Smooth muscle cell (in vitro differentiated cells): ENCODE measurements around the gene NTRK3. TPM values are rescaled to one million over a fixed set of nuclear protein-coding genes. Genes with fewer than 3 reads are reported as not detected.

Source experiments
- DNase-seq: peaks from one replicate; lab custom pipeline; 2025; ENCODE audit not compliant: unreplicated experiment; lab: John Stamatoyannopoulos, UW
- H2AFZ ChIP-seq: fragments of 200-600 bp; sonication (generic); 2 replicates; pipeline ENCODE4 v1.6.0; 2016; ENCODE audit warnings: antibody characterized with exemption, low read depth, mild to moderate bottlenecking
- H3F3A ChIP-seq: fragments of 200-600 bp; sonication (generic); 2 replicates; pipeline ENCODE4 v1.6.0; 2017; ENCODE audit warnings: antibody characterized with exemption, low read depth
- H3K27ac ChIP-seq: fragments of 200-600 bp; sonication (generic); 2 replicates; pipeline ENCODE4 v1.5.1; 2016; ENCODE audit warnings: low read depth, mild to moderate bottlenecking
- H3K27me3 ChIP-seq: fragments of 200-600 bp; sonication (generic); 2 replicates; pipeline ENCODE4 v1.6.1; 2016; ENCODE audit warnings: low read depth, mild to moderate bottlenecking
- H3K36me3 ChIP-seq: fragments of 200-600 bp; sonication (generic); 2 replicates; pipeline ENCODE4 v1.5.1; 2016; ENCODE audit warnings: low read depth
- H3K4me1 ChIP-seq: fragments of 200-600 bp; sonication (generic); 2 replicates; pipeline ENCODE4 v1.5.1; 2016; ENCODE audit warnings: low read depth
- H3K4me2 ChIP-seq: fragments of 200-600 bp; sonication (generic); 2 replicates; pipeline ENCODE4 v1.6.0; 2016; ENCODE audit warnings: mild to moderate bottlenecking
- H3K4me3 ChIP-seq: fragments of 200-600 bp; sonication (generic); 2 replicates; pipeline ENCODE4 v1.5.1; 2016; ENCODE audit warnings: mild to moderate bottlenecking
- H3K79me2 ChIP-seq: fragments of 200-600 bp; sonication (generic); 2 replicates; pipeline ENCODE4 v1.6.0; 2016; ENCODE audit warnings: low read depth, mild to moderate bottlenecking
- H3K9ac ChIP-seq: fragments of 200-600 bp; sonication (generic); 2 replicates; pipeline ENCODE4 v1.6.0; 2016; ENCODE audit warnings: low read depth
- H3K9me3 ChIP-seq: fragments of 200-600 bp; sonication (generic); replicated peaks from 2 replicates; pipeline ENCODE4 v1.5.1; 2016; ENCODE audit warnings: low read depth
- H4K20me1 ChIP-seq: fragments of 200-600 bp; sonication (generic); 2 replicates; pipeline ENCODE4 v1.6.0; 2016; ENCODE audit warnings: low read depth
- CTCF ChIP-seq: fragments of 200-600 bp; sonication (generic); IDR thresholded peaks from 2 replicates; pipeline ENCODE4 v1.5.1; 2017; ENCODE audit warnings: borderline replicate concordance, mild to moderate bottlenecking, antibody characterized with exemption; ENCODE audit not compliant: insufficient read depth, poor library complexity, severe bottlenecking
- WGBS: methylation state at CpG from one replicate; pipeline ENCODE4 v1.1.7; 2016; ENCODE audit warnings: low lambda C conversion rate; 5-methylcytosine and 5-hydroxymethylcytosine counted together
- polyA plus RNA-seq: library from polyadenylated mRNA; unstranded; fragments of >200 nt; fragmentation: Nextera tagmentation; extraction: Ambion mirVana; gene quantifications from 2 replicates; pipeline ENCODE4 v1.2.1, GENCODE V29; 2016
- total RNA-seq: library from RNA; depleted of rRNA; stranded (reverse); fragments of >200 nt; gene quantifications from 2 replicates; pipeline ENCODE4 v1.2.3, GENCODE V29; 2014

NTRK3 gene
- total and polyA plus RNA-seq, 2 experiments from 2014 or later, result 3.3 to 3.5 TPM

- 98% methylated on average over 4 of the region's 4 CpGs for WGBS
- Histone ChIP-seq H3K4me1 (no peaks in the 10 kb centered on the region), H2AFZ (no peak overlapping the region), H3K36me3 (no peaks in the 10 kb centered on the region), H4K20me1 (no peaks in the 10 kb centered on the region), H3K4me2 (no peak overlapping the region), H3K4me3 (no peak overlapping the region), H3K27me3 (no peaks in the 10 kb centered on the region), H3K9ac (no peak overlapping the region), H3K9me3 (no peaks in the 10 kb centered on the region), H3K79me2 (no peaks in the 10 kb centered on the region), H3K27ac (no peak overlapping the region), H3F3A (no peaks in the 10 kb centered on the region)
- DNase-seq, result no peak
- TF ChIP-seq CTCF, result no peak
Observed at GRCh38 chr15:87959662-87960061, 296.9 kb downstream of the NTRK3 start.

GRCh38 chr15:87959080-87959479, 297.5 kb downstream of the NTRK3 start:
- peak; percentile 19 for TF ChIP-seq CTCF
- H3K9ac ChIP-seq, result no peak overlapping the region
- H3K27me3 ChIP-seq, result no peaks in the 10 kb centered on the region
- no peak overlapping the region for H3K4me2 ChIP-seq
- H3K4me1 ChIP-seq, result peaks cover 3% of the 10 kb centered on the region
- 64% methylated on average over 11 of the region's 11 CpGs for WGBS
- H2AFZ ChIP-seq, result no peak overlapping the region
- no peaks in the 10 kb centered on the region for H3K36me3 ChIP-seq
- H3F3A ChIP-seq, result no peaks in the 10 kb centered on the region
- H4K20me1 ChIP-seq, result no peaks in the 10 kb centered on the region
- no peak for DNase-seq
- H3K4me3 ChIP-seq, result no peak overlapping the region
- no peaks in the 10 kb centered on the region for H3K79me2 ChIP-seq
- no peaks in the 10 kb centered on the region for H3K9me3 ChIP-seq
- no peak overlapping the region for H3K27ac ChIP-seq

- H3K4me2 ChIP-seq, result no peak overlapping the region
- H3F3A ChIP-seq, result no peaks in the 10 kb centered on the region
- H2AFZ ChIP-seq, result no peak overlapping the region
- WGBS, result 95% methylated on average over 10 of the region's 10 CpGs
- no peaks in the 10 kb centered on the region for H3K9me3 ChIP-seq
- H3K4me1 ChIP-seq, result peaks cover 3% of the 10 kb centered on the region
- DNase-seq, result no peak
- H3K4me3 ChIP-seq, result no peak overlapping the region
- no peak overlapping the region for H3K27ac ChIP-seq
- H3K79me2 ChIP-seq, result no peaks in the 10 kb centered on the region
- H4K20me1 ChIP-seq, result no peaks in the 10 kb centered on the region
- TF ChIP-seq CTCF, result no peak
- no peak overlapping the region for H3K9ac ChIP-seq
- H3K36me3 ChIP-seq, result no peaks in the 10 kb centered on the region
- H3K27me3 ChIP-seq, result no peaks in the 10 kb centered on the region
Observed at GRCh38 chr15:87955284-87955909, 301.1 kb downstream of the NTRK3 start.

GRCh38 chr15:87954793-87955192, 301.7 kb downstream of the NTRK3 start:
- H3K9me3 ChIP-seq, result no peaks in the 10 kb centered on the region
- no peak overlapping the region for H3K9ac ChIP-seq
- H3F3A ChIP-seq, result no peaks in the 10 kb centered on the region
- peaks cover 3% of the 10 kb centered on the region for H3K4me1 ChIP-seq
- H3K27me3 ChIP-seq, result no peaks in the 10 kb centered on the region
- 43% methylated on average over 2 of the region's 2 CpGs for WGBS
- H4K20me1 ChIP-seq, result no peaks in the 10 kb centered on the region
- DNase-seq, result no peak
- H3K36me3 ChIP-seq, result no peaks in the 10 kb centered on the region
- no peak for TF ChIP-seq CTCF
- H3K4me3 ChIP-seq, result no peak overlapping the region
- no peak overlapping the region for H3K27ac ChIP-seq
- H3K79me2 ChIP-seq, result no peaks in the 10 kb centered on the region
- H2AFZ ChIP-seq, result no peak overlapping the region
- H3K4me2 ChIP-seq, result peak overlapping the region; percentile 4
